KMS-11 (cell line): ENCODE data around the gene ULK1.

Source experiments
- H2AFZ ChIP-seq: fragments of 200-600 bp; sonication (generic); 2 replicates; pipeline ENCODE4 v1.6.1; 2016; ENCODE audit warnings: antibody characterized with exemption, mixed run types, low read depth
- H3K27ac ChIP-seq: fragments of 200-600 bp; sonication (generic); 2 replicates; pipeline ENCODE4 v1.6.1; 2016; ENCODE audit warnings: mild to moderate bottlenecking, mixed run types
- H3K27me3 ChIP-seq: fragments of 200-600 bp; sonication (generic); 2 replicates; pipeline ENCODE4 v1.6.1; 2017; ENCODE audit warnings: mild to moderate bottlenecking, low read depth, mixed run types, moderate library complexity; ENCODE audit not compliant: insufficient read depth
- H3K36me3 ChIP-seq: fragments of 200-600 bp; sonication (generic); 2 replicates; pipeline ENCODE4 v1.6.1; 2017; ENCODE audit warnings: mild to moderate bottlenecking, mixed run types; ENCODE audit not compliant: insufficient read depth
- H3K4me1 ChIP-seq: fragments of 200-600 bp; sonication (generic); 2 replicates; pipeline ENCODE4 v1.6.1; 2016; ENCODE audit warnings: mild to moderate bottlenecking, low read depth, mixed run types; ENCODE audit not compliant: poor library complexity, severe bottlenecking
- H3K4me2 ChIP-seq: fragments of 200-600 bp; sonication (generic); 2 replicates; pipeline ENCODE4 v1.7.0; 2016; ENCODE audit warnings: mild to moderate bottlenecking, mixed run types
- H3K4me3 ChIP-seq: fragments of 200-600 bp; sonication (generic); IDR thresholded peaks from 2 replicates; pipeline ENCODE4 v1.6.1; 2017; ENCODE audit warnings: low read depth, low read length, mixed read lengths; ENCODE audit not compliant: insufficient read depth
- H3K79me2 ChIP-seq: fragments of 200-600 bp; sonication (generic); 2 replicates; pipeline ENCODE4 v1.6.1; 2016; ENCODE audit warnings: low read depth, mixed run types; ENCODE audit not compliant: insufficient read depth
- H3K9ac ChIP-seq: fragments of 200-600 bp; sonication (generic); 2 replicates; pipeline ENCODE4 v1.6.1; 2016; ENCODE audit warnings: mild to moderate bottlenecking, mixed run types
- H4K20me1 ChIP-seq: fragments of 200-600 bp; sonication (generic); 2 replicates; pipeline ENCODE4 v1.6.1; 2016; ENCODE audit warnings: mild to moderate bottlenecking, mixed run types; ENCODE audit not compliant: insufficient read depth
- TF ChIP-seq, protein P1 (sequence below): fragments of 200-600 bp; sonication (generic); conservative IDR thresholded peaks from 2 replicates; pipeline ENCODE4 v1.6.1; 2017; ENCODE audit warnings: low read depth, mild to moderate bottlenecking, antibody characterized with exemption, low read length, moderate library complexity, mixed read lengths

Gene ULK1

DNA sequence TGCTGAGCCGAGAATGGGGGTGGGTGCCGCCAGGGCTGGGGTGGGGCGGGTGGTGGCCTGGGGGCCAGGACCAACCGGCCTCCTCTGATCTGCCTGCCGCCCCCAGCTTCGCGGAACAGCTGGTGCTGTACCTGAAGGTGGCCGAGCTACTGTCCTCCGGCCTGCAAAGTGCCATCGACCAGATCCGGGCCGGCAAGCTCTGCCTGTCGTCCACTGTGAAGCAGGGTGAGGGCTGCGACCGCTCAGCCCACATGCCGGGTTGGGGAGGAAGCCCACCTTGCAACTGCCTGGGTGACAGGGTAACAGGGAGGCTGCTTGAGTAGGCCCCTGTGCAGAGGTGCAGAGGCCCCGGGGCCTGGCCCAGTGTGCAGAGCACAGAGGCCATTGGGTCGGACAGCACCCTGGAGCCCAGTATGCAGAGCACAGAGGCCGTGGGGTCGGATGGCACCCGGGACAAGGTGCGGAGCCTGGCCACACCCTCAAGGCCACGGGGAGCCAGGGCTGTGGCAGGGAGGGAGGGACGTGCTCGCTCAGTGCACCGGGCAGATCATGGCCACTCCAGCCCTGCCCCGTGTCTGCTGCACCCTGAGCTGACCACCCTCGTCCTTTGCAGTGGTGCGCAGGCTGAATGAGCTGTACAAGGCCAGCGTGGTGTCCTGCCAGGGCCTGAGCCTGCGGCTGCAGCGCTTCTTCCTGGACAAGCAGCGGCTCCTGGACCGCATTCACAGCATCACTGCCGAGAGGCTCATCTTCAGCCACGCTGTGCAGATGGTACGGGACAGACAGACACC, 25.1 kb downstream of the ULK1 start:
- no peaks in the 10 kb centered on the region for H3K36me3 ChIP-seq
- no peaks in the 10 kb centered on the region for H4K20me1 ChIP-seq
- H3K9ac ChIP-seq: no peak overlapping the region

DNA sequence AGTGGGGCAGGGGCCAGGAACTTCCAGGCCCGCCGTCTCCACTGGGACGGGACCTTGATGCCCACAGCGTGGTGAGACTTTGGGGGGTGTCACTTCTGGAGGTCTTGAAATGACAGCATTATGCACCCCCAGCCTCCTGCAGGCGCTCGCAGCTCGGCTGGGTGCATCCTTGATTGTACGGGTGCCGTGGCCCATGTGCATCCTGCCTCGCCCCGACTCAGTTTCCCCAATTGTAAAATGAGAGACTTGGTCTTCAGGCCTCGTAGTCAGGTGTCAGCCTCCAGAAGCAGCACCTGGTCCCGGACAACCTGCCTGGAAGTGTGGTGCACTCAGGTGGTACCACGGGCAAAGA, 25.7 kb downstream of the ULK1 start:
- no peak overlapping the region for H3K27ac ChIP-seq
- H4K20me1 ChIP-seq: no peaks in the 10 kb centered on the region
- H2AFZ ChIP-seq: no peak overlapping the region
- H3K36me3 ChIP-seq: no peaks in the 10 kb centered on the region
- H3K4me3 ChIP-seq: no peak overlapping the region
- H3K79me2 ChIP-seq: no peaks in the 10 kb centered on the region
- no peaks in the 10 kb centered on the region for H3K27me3 ChIP-seq
- H3K4me2 ChIP-seq: no peak overlapping the region
- TF ChIP-seq, protein P1, sequence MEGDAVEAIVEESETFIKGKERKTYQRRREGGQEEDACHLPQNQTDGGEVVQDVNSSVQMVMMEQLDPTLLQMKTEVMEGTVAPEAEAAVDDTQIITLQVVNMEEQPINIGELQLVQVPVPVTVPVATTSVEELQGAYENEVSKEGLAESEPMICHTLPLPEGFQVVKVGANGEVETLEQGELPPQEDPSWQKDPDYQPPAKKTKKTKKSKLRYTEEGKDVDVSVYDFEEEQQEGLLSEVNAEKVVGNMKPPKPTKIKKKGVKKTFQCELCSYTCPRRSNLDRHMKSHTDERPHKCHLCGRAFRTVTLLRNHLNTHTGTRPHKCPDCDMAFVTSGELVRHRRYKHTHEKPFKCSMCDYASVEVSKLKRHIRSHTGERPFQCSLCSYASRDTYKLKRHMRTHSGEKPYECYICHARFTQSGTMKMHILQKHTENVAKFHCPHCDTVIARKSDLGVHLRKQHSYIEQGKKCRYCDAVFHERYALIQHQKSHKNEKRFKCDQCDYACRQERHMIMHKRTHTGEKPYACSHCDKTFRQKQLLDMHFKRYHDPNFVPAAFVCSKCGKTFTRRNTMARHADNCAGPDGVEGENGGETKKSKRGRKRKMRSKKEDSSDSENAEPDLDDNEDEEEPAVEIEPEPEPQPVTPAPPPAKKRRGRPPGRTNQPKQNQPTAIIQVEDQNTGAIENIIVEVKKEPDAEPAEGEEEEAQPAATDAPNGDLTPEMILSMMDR: no peak
- H3K9ac ChIP-seq: no peak overlapping the region
- H3K4me1 ChIP-seq: peaks cover 26% of the 10 kb centered on the region

More for the DNA sequence above, 25.1 kb downstream of the ULK1 start:
- Histone ChIP-seq H3K27ac (no peak overlapping the region), H3K4me2 (no peak overlapping the region), H2AFZ (no peak overlapping the region), H3K4me3 (no peak overlapping the region), H3K27me3 (no peaks in the 10 kb centered on the region), H3K4me1 (peaks cover 20% of the 10 kb centered on the region), H3K79me2 (no peaks in the 10 kb centered on the region)
- TF ChIP-seq, protein P1: no peak

DNA sequence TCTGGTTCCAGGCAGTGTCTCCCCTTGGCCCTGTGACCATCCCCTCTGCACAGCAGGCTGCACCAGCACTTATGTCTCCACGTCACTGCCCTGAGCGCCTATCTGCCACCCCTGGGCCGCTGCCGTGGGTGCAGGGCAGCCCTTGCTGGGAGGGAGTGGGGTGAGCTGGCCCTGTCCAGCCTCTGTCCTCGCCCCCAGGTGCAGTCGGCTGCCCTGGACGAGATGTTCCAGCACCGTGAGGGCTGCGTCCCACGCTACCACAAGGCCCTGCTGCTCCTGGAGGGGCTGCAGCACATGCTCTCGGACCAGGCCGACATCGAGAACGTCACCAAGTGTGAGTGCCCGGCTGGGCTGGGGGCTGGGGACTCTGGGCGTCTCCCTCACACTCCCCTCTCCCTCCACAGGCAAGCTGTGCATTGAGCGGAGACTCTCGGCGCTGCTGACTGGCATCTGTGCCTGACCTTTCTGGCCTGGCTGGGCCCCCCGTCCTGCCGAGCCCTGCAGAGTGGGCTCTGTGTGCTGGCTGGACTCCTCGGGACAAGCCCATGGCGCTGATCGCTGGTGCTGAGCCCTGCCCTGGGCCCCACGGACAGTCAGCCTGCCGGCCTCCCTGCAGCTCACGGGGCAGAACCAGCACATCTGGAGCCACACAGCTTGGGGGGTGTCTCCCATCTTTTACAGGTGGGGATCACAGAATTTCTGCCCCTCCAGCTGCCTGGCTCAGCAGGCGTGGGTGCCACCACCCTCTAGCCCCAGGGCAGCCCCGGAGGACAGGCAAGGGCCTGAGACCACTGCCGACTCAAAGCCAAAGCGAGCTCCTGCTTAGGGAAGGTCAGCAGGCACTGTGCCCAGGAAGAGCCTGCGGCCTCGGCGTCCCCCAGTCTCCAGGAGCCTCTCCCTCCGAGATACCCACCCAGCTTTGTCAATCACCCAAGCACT, 26.7 kb downstream of the ULK1 start:
- Histone ChIP-seq H3K36me3 (no peaks in the 10 kb centered on the region), H3K27ac (no peak overlapping the region), H3K4me3 (no peak overlapping the region), H3K4me2 (no peak overlapping the region), H4K20me1 (no peaks in the 10 kb centered on the region), H3K4me1 (peaks cover 26% of the 10 kb centered on the region), H3K79me2 (no peaks in the 10 kb centered on the region), H3K27me3 (no peaks in the 10 kb centered on the region), H2AFZ (no peak overlapping the region), H3K9ac (no peak overlapping the region)
- TF ChIP-seq, protein P1: no peak

DNA sequence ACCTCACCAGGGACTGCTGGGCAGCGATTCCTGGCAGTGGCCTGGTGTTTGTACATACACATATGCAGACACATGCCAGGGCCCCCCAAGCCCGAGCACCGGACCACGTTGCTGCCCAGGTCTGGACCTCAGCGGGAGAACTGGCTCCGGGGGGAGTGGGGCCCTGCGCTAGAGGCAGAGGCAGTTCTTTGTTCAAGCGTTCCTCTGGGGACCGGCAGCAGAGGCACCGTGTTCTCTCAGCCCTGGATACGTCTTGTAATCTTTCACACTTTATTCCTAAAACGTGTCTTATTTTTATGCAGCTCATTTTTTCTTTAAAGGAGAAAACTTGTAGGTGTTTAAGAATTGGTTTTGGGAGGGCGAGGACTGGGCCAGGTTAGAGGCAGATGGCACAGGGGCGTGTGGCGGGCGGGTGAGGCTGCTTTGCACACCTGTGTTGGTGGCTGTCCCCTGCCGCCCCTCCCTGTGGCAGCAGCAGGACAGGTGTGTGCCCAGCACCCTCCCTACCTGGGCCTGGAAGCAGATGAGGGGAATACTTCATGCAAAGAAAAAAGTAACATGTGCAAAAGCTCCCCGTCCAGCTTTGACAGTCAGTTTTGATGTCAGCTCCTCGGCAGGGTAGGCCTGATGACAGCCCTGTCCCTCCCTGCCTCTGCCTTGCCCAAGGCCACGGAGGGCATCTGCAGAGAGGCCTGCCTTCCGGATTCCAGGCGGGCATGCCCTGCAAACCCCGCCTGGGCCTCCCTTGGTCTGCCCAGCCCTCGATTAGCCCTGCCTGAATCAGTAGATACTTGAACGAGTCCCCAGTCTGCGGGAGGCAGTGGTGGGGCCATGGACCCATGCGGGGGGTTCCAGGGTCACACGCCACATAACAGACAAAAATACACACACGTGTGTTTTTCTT, 27.7 kb downstream of the ULK1 start:
- Histone ChIP-seq H3K4me2 (no peak overlapping the region), H3K79me2 (no peaks in the 10 kb centered on the region), H2AFZ (no peak overlapping the region), H3K27ac (no peak overlapping the region), H3K4me1 (peaks cover 26% of the 10 kb centered on the region), H3K9ac (no peak overlapping the region), H3K36me3 (no peaks in the 10 kb centered on the region), H3K27me3 (no peaks in the 10 kb centered on the region), H4K20me1 (no peaks in the 10 kb centered on the region), H3K4me3 (no peak overlapping the region)
- TF ChIP-seq, protein P1: no peak
